Upper lobe of right lung (tissue), 1 donor: Measurements from ENCODE around the gene STOM. TPM values are rescaled to one million over a fixed set of nuclear protein-coding genes. Genes with fewer than 3 reads are reported as not detected.

Source experiments
- ATAC-seq: fragments of 200-7000 bp; cut with Tn5 transposase; one replicate; pipeline ENCODE4 v1.9.1; 2020; ENCODE audit warnings: mild to moderate bottlenecking, moderate library complexity
- DNase-seq: peaks from one replicate; pipeline ENCODE4 v3.0.0-alpha.2; 2020
- H3K27ac ChIP-seq: fragments of 200-600 bp; one replicate; pipeline ENCODE4 v1.8.0; 2022
- H3K27me3 ChIP-seq: fragments of 200-600 bp; one replicate; pipeline ENCODE4 v1.8.0; 2022; ENCODE audit warnings: mild to moderate bottlenecking
- H3K36me3 ChIP-seq: fragments of 200-600 bp; one replicate; pipeline ENCODE4 v1.8.0; 2022
- H3K4me1 ChIP-seq: fragments of 200-600 bp; one replicate; pipeline ENCODE4 v1.8.0; 2022
- H3K4me3 ChIP-seq: fragments of 200-600 bp; one replicate; pipeline ENCODE4 v1.8.0; 2022; ENCODE audit warnings: mild to moderate bottlenecking
- H3K9me3 ChIP-seq: fragments of 200-600 bp; one replicate; pipeline ENCODE4 v1.8.0; 2022
- CTCF ChIP-seq: fragments of 200-600 bp; IDR thresholded peaks from one replicate; pipeline ENCODE4 v1.8.0; 2022; ENCODE audit warnings: antibody characterized with exemption
- intact Hi-C: fragments of 100-400 bp; cut with DNase I; formaldehyde crosslinking; loops from one replicate; pipeline ENCODE4 v1.11.0; 2022
- total RNA-seq: library from RNA; stranded (reverse); fragmentation: NEBNext Ultra II Directional; extraction: Animal tissue kit (Norgen Biotek cat#: 25700); gene quantifications from one replicate; pipeline ENCODE4 v1.2.1, GENCODE V29; 2021
- donor health status: DM: no; HTN: yes; CAD: no; lungs with severe emphysema.

The STOM gene
- total RNA-seq, 1 donor from 2014 or later, result 595 TPM

- TF ChIP-seq CTCF, result peak; percentile 54
- Histone ChIP-seq H3K27me3 (no peaks in the 10 kb centered on the region), H3K4me1 (peaks cover 28% of the 10 kb centered on the region), H3K36me3 (no peaks in the 10 kb centered on the region), H3K9me3 (no peaks in the 10 kb centered on the region), H3K27ac (no peak overlapping the region), H3K4me3 (no peak overlapping the region)
- DNase-seq (no peak), ATAC-seq (no peak)
- intact Hi-C loops, result no loop called here
Measured at GRCh38 chr9:121376214-121376830, 6.3 kb upstream of the STOM start.

- no peak overlapping the region for H3K4me3 ChIP-seq
- no peaks in the 10 kb centered on the region for H3K27me3 ChIP-seq
- ATAC-seq, result peak; percentile 6
- intact Hi-C loops, result no loop called here
- no peak for DNase-seq
- H3K9me3 ChIP-seq, result no peaks in the 10 kb centered on the region
- TF ChIP-seq CTCF, result no peak
- H3K4me1 ChIP-seq, result peaks cover 39% of the 10 kb centered on the region
- no peaks in the 10 kb centered on the region for H3K36me3 ChIP-seq
- H3K27ac ChIP-seq, result peak overlapping the region; percentile 78
Measured at GRCh38 chr9:121373011-121373729, 3.1 kb upstream of the STOM start.

GRCh38 chr9:121372239-121373010, 2.4 kb upstream of the STOM start:
- H3K9me3 ChIP-seq, result no peaks in the 10 kb centered on the region
- peak overlapping the region; percentile 78 for H3K27ac ChIP-seq
- TF ChIP-seq CTCF, result no peak
- H3K36me3 ChIP-seq, result no peaks in the 10 kb centered on the region
- intact Hi-C loops, result no loop called here
- no peak for DNase-seq
- H3K27me3 ChIP-seq, result no peaks in the 10 kb centered on the region
- H3K4me3 ChIP-seq, result no peak overlapping the region
- ATAC-seq, result no peak
- H3K4me1 ChIP-seq, result peaks cover 44% of the 10 kb centered on the region

- Histone ChIP-seq H3K27me3 (no peaks in the 10 kb centered on the region), H3K4me1 (peaks cover 53% of the 10 kb centered on the region), H3K36me3 (no peaks in the 10 kb centered on the region), H3K27ac (peak overlapping the region; percentile 78), H3K4me3 (no peak overlapping the region), H3K9me3 (no peaks in the 10 kb centered on the region)
- intact Hi-C loops, result no loop called here
- ATAC-seq (no peak), DNase-seq (no peak)
- no peak for TF ChIP-seq CTCF
Measured at GRCh38 chr9:121371495-121372061, 1.5 kb upstream of the STOM start.

- peak overlapping the region; percentile 95 for H3K27ac ChIP-seq
- no peak for DNase-seq
- intact Hi-C loops, result no loop called here
Measured at GRCh38 chr9:121368745-121369144, 1.3 kb downstream of the STOM start.

More at GRCh38 chr9:121368745-121369144, 1.3 kb downstream of the STOM start:
- no peak for ATAC-seq
- Histone ChIP-seq H3K4me1 (peaks cover 77% of the 10 kb centered on the region), H3K27me3 (no peaks in the 10 kb centered on the region), H3K9me3 (no peaks in the 10 kb centered on the region), H3K36me3 (peaks cover 15% of the 10 kb centered on the region), H3K4me3 (peak overlapping the region; percentile 87)
- TF ChIP-seq CTCF, result no peak
